SK-N-SH (cell line): Measurements from ENCODE around the gene PKP4.

Source experiments
- CTCF ChIP-seq: fragments of 200-600 bp; sonication (generic); IDR thresholded peaks from 2 replicates; pipeline ENCODE4 v1.6.1; 2017; ENCODE audit warnings: antibody characterized with exemption, mild to moderate bottlenecking, moderate library complexity
- EP300 ChIP-seq, 2 experiments: IDR thresholded peaks; 2 replicates each; pipeline versions ENCODE4 v1.4.0 to v1.6.1; 2012; ENCODE audit warnings: borderline replicate concordance in 1 of 2, low read depth in 1 of 2, low read length in 1 of 2
- GABPA ChIP-seq: IDR thresholded peaks from 2 replicates; pipeline ENCODE4 v1.4.0; 2012; ENCODE audit warnings: low read depth, mild to moderate bottlenecking
- JUND ChIP-seq: IDR thresholded peaks from 2 replicates; pipeline ENCODE4 v1.4.0; 2012
- MEF2A ChIP-seq: IDR thresholded peaks from 2 replicates; pipeline ENCODE4 v1.4.0; 2012; ENCODE audit warnings: low read depth, borderline replicate concordance
- NFIC ChIP-seq: IDR thresholded peaks from 2 replicates; pipeline ENCODE4 v1.4.0; 2012; ENCODE audit warnings: borderline replicate concordance
- POLR2AphosphoS5 ChIP-seq: IDR thresholded peaks from 2 replicates; pipeline ENCODE4 v1.6.1; 2012; ENCODE audit warnings: low read depth, low read length
- RAD21 ChIP-seq: IDR thresholded peaks from 2 replicates; pipeline ENCODE4 v1.6.1; 2012; ENCODE audit warnings: mild to moderate bottlenecking, low read length
- RCOR1 ChIP-seq: fragments of 150-350 bp; IDR thresholded peaks from 2 replicates; pipeline ENCODE4 v1.6.1; 2017; ENCODE audit warnings: antibody characterized with exemption, low read length
- RFX5 ChIP-seq: IDR thresholded peaks from 2 replicates; pipeline ENCODE4 v1.6.1; 2012; ENCODE audit warnings: mild to moderate bottlenecking, improper control_type of control experiment, low read length
- SMC3 ChIP-seq: IDR thresholded peaks from 2 replicates; pipeline ENCODE4 v1.6.1; 2012; ENCODE audit warnings: low read depth, low read length, improper control_type of control experiment
- TAF1 ChIP-seq: IDR thresholded peaks from 2 replicates; pipeline ENCODE4 v1.6.1; 2012; ENCODE audit warnings: low read depth, mild to moderate bottlenecking, low read length, moderate library complexity, borderline replicate concordance
- USF2 ChIP-seq: fragments of 150-350 bp; IDR thresholded peaks from 2 replicates; pipeline ENCODE4 v1.6.1; 2017; ENCODE audit warnings: antibody characterized with exemption, low read length, low read depth, borderline replicate concordance
- TF ChIP-seq, protein P1 (sequence below): IDR thresholded peaks from 2 replicates; pipeline ENCODE4 v1.6.1; 2012; ENCODE audit warnings: mild to moderate bottlenecking, low read depth, low read length, moderate library complexity

DNA sequence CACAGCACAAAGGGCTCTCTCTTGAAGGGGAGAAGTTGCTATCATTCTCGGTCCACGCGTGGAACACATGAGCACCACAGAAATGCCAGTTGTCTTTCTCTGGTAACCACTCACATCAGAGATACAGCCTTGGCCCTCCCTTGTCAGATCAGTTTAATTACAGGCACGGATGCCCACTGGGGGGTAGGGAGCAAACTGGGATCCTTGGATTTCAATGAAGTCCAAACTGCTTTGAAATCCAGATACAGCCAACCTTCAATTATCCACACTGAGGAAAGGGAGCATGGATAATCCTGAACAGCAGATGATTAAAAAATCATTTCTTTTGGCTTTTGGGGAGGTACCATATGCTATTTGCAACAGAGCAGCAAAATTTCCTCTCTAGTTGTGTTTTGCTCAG is 274.6 kb downstream of the PKP4 start:
- TF ChIP-seq CTCF: no peak
- TF ChIP-seq MEF2A: no peak
- no peak for TF ChIP-seq SMC3
- no peak for TF ChIP-seq POLR2AphosphoS5
- TF ChIP-seq RCOR1: no peak
- no peak for TF ChIP-seq RFX5
- TF ChIP-seq, protein P1, sequence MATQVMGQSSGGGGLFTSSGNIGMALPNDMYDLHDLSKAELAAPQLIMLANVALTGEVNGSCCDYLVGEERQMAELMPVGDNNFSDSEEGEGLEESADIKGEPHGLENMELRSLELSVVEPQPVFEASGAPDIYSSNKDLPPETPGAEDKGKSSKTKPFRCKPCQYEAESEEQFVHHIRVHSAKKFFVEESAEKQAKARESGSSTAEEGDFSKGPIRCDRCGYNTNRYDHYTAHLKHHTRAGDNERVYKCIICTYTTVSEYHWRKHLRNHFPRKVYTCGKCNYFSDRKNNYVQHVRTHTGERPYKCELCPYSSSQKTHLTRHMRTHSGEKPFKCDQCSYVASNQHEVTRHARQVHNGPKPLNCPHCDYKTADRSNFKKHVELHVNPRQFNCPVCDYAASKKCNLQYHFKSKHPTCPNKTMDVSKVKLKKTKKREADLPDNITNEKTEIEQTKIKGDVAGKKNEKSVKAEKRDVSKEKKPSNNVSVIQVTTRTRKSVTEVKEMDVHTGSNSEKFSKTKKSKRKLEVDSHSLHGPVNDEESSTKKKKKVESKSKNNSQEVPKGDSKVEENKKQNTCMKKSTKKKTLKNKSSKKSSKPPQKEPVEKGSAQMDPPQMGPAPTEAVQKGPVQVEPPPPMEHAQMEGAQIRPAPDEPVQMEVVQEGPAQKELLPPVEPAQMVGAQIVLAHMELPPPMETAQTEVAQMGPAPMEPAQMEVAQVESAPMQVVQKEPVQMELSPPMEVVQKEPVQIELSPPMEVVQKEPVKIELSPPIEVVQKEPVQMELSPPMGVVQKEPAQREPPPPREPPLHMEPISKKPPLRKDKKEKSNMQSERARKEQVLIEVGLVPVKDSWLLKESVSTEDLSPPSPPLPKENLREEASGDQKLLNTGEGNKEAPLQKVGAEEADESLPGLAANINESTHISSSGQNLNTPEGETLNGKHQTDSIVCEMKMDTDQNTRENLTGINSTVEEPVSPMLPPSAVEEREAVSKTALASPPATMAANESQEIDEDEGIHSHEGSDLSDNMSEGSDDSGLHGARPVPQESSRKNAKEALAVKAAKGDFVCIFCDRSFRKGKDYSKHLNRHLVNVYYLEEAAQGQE: no peak
- no peak for TF ChIP-seq EP300 (IDR thresholded peaks at IDR 0.05; ENCODE audit: borderline replicate concordance in 1 of 2, low read depth in 1 of 2, low read length in 1 of 2)
- TF ChIP-seq JUND: no peak
- TF ChIP-seq NFIC: no peak
- TF ChIP-seq USF2: no peak
- TF ChIP-seq TAF1: no peak
- no peak for TF ChIP-seq GABPA
- no peak for TF ChIP-seq RAD21
